UCSD-AML1 (cell line): ENCODE data around the gene KIF22.

ENCODE experiments used
- DNase-seq: peaks from one replicate; lab custom pipeline; 2025; ENCODE audit not compliant: unreplicated experiment; lab: John Stamatoyannopoulos, UW

The KIF22 gene

DNA sequence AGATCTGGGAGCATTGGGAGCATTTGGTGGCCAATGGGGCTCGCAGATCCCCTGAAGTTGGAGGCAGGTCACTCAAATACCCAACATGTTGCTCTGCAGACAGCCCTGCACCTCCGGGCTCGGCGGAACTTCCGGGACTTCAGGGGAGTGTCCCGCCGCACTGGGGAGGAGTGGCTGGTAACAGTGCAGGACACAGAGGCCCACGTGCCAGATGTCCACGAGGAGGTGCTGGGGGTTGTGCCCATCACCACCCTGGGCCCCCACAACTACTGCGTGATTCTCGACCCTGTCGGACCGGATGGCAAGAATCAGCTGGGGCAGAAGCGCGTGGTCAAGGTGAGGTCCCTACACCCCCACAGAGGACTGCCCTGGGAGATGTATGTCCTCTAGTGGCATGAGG, 46.1 kb downstream of the KIF22 start:
- DNase-seq = no peak

DNA sequence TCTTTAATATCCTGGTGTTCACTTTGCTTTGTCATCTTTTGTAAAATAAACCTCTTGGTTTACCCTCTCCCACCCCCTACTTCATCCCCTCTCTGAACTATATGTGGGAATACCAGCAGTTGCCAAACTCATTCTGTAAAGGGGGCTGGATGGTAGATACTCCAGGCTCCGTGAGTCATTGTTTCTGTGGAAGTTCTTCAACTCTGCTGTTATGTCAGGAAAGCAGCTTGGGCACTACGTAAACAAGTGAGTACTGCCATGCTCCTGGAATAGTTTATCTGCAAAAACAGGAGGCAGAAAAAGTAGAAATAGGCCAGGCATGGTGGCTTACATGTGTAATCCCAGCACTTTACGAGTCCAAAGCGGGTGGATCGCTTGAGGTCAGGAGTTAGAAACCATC, 47.3 kb downstream of the KIF22 start:
- no peak for DNase-seq

DNA sequence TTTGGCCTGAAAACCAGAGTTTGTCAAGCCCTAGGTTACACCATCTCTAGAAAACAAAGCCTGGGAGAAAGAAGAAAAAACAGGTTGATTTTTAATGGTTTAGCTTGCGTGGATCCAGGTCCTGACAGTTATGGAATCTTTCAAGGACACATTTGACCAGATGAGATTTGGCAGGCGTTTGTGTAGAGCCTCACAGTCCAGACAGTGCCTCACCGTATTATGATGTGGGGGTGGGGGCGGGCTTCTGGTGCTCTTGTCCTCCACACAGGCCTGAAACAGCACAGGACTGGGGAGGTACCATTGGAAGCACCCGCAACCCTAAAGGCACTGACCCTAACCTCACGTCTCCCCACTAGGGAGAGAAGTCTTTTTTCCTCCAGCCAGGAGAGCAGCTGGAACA, 49.3 kb downstream of the KIF22 start:
- no peak for DNase-seq

DNA sequence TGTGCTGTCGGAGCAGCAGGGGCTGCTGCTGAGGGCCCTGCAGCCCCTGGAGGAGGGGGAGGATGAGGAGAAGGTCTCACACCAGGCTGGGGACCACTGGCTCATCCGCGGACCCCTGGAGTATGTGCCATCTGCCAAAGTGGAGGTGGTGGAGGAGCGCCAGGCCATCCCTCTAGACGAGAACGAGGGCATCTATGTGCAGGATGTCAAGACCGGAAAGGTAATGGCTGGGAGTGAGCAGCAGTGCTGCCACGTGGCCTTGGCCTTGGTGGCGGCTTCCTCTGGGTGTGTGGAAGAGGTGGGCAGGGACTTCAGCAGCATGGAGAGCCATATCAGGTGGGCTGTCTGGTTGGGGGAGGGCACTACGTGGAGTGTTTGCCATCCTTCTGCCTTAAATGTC, 49.7 kb downstream of the KIF22 start:
- DNase-seq = no peak

DNA sequence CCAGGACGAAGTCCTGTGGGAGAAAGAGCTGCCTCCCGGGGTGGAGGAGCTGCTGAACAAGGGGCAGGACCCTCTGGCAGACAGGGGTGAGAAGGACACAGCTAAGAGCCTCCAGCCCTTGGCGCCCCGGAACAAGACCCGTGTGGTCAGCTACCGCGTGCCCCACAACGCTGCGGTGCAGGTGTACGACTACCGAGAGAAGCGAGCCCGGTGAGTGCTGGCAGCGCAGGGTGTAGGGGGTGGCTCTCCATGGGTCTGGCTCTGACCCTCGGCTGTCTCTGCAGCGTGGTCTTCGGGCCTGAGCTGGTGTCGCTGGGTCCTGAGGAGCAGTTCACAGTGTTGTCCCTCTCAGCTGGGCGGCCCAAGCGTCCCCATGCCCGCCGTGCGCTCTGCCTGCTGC, 51.1 kb downstream of the KIF22 start:
- no peak for DNase-seq

DNA sequence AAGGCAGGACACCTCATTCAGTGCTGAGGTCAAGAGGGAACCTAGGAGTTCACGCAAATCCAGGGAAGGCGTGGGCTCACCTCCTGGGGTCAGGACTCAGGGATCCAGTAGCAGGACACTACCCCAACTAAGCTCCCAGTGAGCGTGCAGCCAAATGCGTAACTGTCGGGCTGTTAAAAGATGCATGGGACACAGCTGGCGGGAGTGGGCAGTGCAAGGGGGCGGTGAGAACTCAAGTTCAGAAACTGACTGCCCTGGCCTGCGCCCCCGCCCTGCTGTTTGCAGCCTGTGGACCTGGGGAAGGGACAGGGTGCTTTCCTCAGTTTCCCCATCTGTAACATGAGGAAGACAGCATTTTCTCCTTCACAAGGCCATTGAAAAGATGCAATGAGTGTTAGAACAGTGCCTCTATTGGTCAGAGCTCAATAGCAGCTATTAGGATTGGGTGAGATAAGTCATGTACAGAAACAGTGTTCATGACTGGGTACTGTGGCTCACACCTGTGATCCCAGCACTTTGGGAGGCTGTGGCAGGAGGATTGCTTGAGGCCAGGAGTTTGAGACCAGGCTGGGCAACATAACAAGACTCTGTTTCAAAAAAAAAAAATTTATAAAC, 52.3 kb downstream of the KIF22 start:
- DNase-seq = no peak

DNA sequence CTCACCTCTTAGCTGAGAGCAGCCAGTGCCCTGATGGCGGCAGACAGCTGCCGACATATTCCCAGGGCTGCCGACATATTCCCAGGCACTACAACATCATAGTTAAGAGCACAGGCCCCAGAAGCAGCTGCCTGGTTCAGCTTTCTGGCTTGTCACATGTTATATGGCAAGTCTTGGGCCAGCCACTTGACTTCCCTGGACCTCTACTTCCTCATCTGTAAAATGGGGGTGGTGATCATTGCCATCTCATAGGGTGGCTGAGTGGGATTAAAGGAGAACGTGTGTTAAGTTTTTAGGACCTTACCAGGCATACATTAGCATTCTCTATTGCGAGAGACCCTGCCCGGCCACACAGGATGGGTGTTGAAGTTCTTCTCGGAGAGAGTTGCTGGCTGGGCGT, 53.4 kb downstream of the KIF22 start:
- DNase-seq = no peak

DNA sequence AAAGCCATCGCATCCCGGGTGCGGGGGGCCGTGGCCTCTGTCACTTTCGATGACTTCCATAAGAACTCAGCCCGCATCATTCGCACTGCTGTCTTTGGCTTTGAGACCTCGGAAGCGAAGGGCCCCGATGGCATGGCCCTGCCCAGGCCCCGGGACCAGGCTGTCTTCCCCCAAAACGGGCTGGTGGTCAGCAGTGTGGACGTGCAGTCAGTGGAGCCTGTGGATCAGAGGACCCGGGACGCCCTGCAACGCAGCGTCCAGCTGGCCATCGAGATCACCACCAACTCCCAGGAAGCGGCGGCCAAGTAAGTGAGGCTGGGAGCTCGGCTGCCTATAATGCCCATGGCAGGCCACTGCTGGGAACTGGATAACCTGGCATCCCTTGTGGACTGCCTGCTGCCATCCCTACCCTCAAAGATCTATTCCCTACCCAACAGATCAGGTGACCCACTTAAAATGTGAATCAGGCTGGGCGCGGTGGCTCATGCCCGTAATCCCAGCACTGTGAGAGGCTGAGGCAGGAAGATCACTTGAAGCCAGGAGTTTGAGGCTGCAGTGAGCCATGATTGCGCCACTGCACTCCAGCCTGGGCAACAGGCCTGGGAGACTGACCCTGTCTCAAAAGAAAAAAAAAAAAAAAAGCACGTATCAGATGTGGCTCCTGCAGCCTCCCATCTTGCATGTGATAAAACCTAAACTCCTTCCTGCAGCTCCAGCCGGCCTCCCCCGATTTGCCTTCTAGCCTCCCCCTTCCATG, 54.2 kb downstream of the KIF22 start:
- DNase-seq = no peak

DNA sequence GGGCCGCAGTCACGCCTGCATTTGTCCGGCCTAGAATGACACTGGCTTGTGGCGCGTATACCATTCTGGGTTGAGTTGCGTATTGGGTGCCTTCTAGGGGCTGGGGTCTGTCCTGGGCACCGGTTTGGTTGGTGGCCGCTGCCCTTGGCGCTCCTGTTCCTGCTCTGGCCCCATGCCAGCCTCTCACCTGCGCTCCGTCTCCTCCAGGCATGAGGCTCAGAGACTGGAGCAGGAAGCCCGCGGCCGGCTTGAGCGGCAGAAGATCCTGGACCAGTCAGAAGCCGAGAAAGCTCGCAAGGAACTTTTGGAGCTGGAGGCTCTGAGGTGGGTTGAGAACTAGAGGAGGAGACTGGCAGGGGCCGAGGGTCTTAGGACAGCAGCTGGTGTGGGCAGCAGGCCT, 55.1 kb downstream of the KIF22 start:
- DNase-seq = no peak

DNA sequence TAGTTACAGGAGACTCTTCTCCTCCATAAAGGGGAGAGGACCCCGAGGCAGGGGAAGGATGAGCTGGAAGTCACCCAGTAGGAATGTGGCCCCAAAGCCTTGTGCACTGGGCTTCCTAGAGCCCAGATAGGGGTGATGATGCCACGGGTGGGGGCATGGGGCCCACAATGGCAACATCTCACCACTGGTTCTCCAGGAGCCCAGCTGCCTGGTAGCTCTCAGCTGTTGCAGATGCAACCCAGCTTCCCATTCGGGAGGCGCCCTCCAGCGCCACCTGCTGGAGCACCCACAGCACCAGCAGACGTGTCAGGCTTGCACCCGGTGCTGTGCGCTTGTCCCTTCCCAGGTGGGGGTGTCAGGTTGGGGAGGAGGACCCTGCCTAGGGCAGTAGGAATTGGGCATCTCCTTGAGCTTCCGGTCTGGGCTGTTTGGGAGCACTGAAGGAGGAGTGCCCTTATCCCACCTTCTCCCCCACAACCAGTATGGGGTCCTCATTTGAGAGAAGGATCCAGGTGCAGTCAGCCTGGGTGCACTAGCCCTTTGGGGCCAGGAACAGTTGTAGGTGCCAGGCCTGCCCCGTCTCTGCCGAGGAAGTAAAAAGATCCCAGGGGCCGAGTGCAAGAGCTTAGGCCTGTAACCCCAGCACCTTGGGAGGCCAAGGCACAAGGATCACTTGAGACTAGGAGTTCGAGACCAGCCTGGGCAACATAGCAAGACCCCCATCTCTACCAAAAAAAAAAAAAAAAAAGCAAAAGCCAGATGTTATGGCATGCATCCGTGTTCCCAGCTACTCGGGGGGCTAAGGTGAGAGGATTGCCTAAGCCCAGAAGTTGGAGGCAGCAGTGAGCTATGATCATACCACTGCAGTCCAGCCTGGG, 58.1 kb downstream of the KIF22 start:
- DNase-seq = peak; percentile 78

DNA sequence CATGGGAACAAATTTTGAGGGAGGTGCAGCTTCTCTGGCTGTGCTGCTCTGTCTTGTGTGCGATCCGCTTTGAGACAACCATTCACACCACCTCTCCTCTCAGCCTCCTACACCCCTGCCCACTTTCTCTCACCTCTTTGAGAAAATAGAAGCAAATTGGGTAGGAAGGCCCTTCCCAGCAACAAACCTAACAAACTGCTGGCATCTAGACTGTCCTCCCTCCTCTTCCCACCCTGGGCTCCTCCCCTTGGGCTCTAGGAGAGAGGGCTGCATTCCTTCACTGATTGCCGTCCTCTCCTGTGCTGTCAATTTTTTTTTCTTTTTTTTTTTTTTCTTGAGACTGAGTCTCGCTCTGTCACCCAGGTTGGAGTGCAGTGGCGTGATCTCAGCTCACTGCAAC, 59.0 kb downstream of the KIF22 start:
- no peak for DNase-seq

DNA sequence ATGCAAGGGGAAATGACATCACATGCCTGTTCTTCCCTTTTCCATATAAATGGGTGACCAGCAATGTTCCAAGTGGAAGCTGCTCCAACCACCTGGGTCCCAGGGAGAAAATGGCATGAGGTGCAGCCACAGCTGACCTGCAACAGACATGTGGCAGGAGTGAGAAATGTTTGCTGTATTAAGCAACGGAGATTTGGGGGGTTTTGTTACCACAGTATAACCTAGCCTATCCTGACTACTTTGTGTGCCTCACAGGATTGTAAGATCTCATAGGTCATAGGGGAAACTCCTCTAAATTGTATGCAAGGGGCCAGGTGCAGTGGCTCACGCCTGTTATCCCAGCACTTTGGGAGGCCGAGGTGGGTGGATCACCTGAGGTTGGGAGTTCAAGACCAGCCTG, 60.4 kb downstream of the KIF22 start:
- DNase-seq = no peak

DNA sequence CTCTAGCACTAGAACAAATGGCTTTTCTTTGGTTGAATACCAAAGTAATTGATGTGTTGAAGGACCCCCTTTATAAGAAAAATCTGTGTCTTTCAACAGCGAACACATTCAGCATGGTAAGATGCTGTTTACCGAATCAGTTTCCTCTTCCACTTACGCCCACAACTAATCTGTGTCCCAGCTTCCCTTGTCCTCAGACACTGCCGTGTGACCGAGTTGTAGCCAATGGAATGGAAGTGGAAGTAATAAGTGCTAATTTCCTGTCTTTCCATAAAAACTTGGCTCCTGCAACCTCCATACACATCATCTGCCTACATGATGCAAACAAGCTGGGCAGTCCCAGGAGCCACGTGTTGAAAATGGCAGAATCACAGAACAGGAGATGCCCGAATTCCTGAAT, 62.1 kb downstream of the KIF22 start:
- no peak for DNase-seq

DNA sequence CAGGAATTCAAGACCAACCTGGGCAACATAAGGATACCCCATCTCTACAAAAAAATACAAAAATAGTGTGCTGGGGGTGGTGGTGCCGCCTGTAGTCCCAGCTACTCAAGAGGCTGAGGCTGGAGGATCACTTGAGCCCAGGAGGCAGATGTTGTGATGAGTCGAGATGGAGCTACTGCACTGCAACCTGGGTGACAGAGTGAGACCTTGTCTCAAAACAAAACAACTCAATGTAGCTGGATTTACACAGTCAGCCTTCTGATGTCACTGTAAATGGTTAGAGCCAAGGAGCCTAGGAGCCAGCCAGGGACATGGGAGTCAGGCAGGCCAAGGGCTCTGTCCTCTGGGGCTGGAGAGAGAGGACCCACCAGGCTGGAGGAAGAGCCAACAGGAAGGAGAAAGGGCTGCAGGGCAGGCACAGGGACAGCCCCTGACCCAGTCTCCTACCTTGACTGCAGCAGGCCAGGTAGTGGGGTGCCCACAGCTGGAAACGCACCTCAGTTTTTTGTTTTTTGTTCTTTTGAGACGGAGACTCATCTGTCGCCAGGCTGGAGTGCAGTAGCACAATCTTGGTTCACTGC, 64.1 kb downstream of the KIF22 start:
- no peak for DNase-seq
